ENCODE data around the gene COMP. TPM values are rescaled to one million over a fixed set of nuclear protein-coding genes. Genes with fewer than 3 reads are reported as not detected.

COMP gene
- total and polyA plus RNA-seq, 2 experiments from 2014 or later = 0.09 to 0.46 TPM

- no peak for DNase-seq (ENCODE audit: low read depth in 1 of 2, low spot score in 1 of 2)
- Histone ChIP-seq H3K27ac (no peak overlapping the region), H3K4me1 (ENCODE audit: low read depth) (peaks cover 4% of the 10 kb centered on the region), H3K4me3 (no peak overlapping the region), H3K36me3 (no peaks in the 10 kb centered on the region), H3K9me3 (ENCODE audit: low read depth) (no peaks in the 10 kb centered on the region), H3K27me3 (no peaks in the 10 kb centered on the region)
- no peak for TF ChIP-seq CTCF (IDR thresholded peaks at IDR 0.05; ENCODE audit: low read depth, low read length)
These were observed 31.1 kb downstream of the COMP start for GRCh38 chr19:18759995-18760426.

GRCh38 chr19:18759304-18759994, 31.7 kb downstream of the COMP start:
- no peaks in the 10 kb centered on the region for H3K36me3 ChIP-seq
- no peaks in the 10 kb centered on the region for H3K9me3 ChIP-seq (ENCODE audit: low read depth)
- H3K27me3 ChIP-seq = no peaks in the 10 kb centered on the region
- no peak for TF ChIP-seq CTCF (IDR thresholded peaks at IDR 0.05; ENCODE audit: low read depth, low read length)
- no peak for DNase-seq (ENCODE audit: low read depth in 1 of 2, low spot score in 1 of 2)
- no peak overlapping the region for H3K4me3 ChIP-seq
- H3K4me1 ChIP-seq (ENCODE audit: low read depth) = peaks cover 4% of the 10 kb centered on the region
- H3K27ac ChIP-seq = no peak overlapping the region

GRCh38 chr19:18756896-18757295, 34.2 kb downstream of the COMP start:
- no peaks in the 10 kb centered on the region for H3K4me1 ChIP-seq (ENCODE audit: low read depth)
- H3K36me3 ChIP-seq = peaks cover 5% of the 10 kb centered on the region
- H3K9me3 ChIP-seq (ENCODE audit: low read depth) = no peaks in the 10 kb centered on the region
- TF ChIP-seq CTCF (IDR thresholded peaks at IDR 0.05; ENCODE audit: low read depth, low read length) = no peak
- no peaks in the 10 kb centered on the region for H3K27me3 ChIP-seq
- DNase-seq (ENCODE audit: low read depth in 1 of 2, low spot score in 1 of 2) = no peak
- H3K27ac ChIP-seq = no peak overlapping the region
- no peak overlapping the region for H3K4me3 ChIP-seq

GRCh38 chr19:18754501-18754900, 36.6 kb downstream of the COMP start:
- no peaks in the 10 kb centered on the region for H3K9me3 ChIP-seq (ENCODE audit: low read depth)
- no peak overlapping the region for H3K27ac ChIP-seq
- H3K36me3 ChIP-seq = peaks cover 5% of the 10 kb centered on the region
- DNase-seq (ENCODE audit: low read depth in 1 of 2, low spot score in 1 of 2) = peak in 1 of 2 donors; percentile 57
- H3K27me3 ChIP-seq = no peaks in the 10 kb centered on the region
- no peaks in the 10 kb centered on the region for H3K4me1 ChIP-seq (ENCODE audit: low read depth)
- TF ChIP-seq CTCF (IDR thresholded peaks at IDR 0.05; ENCODE audit: low read depth, low read length) = no peak
- H3K4me3 ChIP-seq = no peak overlapping the region

- no peak for TF ChIP-seq CTCF (IDR thresholded peaks at IDR 0.05; ENCODE audit: low read depth, low read length)
- no peak for DNase-seq (ENCODE audit: low read depth in 1 of 2, low spot score in 1 of 2)
- H3K4me1 ChIP-seq (ENCODE audit: low read depth) = peaks cover 4% of the 10 kb centered on the region
- no peak overlapping the region for H3K27ac ChIP-seq
- H3K9me3 ChIP-seq (ENCODE audit: low read depth) = no peaks in the 10 kb centered on the region
- peaks cover 5% of the 10 kb centered on the region for H3K36me3 ChIP-seq
- H3K4me3 ChIP-seq = no peak overlapping the region
- H3K27me3 ChIP-seq = no peaks in the 10 kb centered on the region
These were observed 39.5 kb downstream of the COMP start for GRCh38 chr19:18751571-18751970.
